ENCODE results near the gene HSPBP1. TPM values are rescaled to one million over a fixed set of nuclear protein-coding genes. Genes with fewer than 3 reads are reported as not detected.

The HSPBP1 gene
- polyA plus RNA-seq, 3 donors = 23.1 to 29.3 (median 25.7) TPM

DNA sequence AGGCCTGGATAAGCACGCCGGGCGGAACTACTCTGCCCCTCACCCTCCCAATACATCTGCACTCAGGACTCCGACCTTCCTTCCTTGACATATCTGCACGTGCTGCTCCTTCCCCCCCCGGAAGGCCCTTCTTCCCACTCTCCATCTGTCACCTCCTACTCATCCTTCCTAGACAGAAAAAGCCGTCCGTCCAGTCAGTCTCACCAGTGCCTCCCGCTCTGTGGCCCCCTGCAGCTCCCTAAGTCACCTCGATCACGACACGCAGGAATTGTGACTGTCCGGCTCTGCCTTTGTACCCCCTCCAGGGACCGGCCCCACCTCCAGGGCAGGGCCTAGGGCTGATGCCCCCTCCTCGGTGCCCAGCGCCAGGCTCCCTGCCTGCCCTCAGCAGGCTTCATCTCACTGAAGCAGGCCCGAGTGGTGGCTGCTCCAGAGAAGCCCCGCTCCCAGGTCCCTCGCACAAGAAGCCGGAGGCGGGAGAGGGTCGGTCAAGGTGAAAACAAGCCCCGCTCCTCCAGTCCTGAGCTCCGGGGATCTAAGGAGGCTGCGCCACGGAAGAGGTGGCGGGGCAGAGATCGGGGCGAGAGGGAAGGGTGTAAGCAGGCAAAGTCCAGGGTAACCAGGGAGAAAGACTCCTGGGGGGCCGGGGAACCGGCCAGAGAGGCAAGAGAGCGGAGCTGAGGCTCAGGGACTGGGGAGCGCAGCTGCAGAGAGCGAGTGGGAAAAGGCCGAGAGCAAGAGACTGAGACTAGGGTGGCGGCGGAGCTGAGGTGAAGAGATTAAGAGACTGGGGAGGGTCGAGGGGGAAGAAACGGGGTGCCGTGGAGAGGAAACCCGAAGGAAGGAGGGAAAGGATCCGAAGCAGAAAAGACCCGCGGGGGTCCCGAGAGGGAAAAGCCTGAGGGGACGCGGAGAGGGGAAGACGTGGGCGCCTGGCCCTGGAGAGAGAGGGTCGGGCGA, 22.2 kb downstream of the HSPBP1 start:
- no peak for DNase-seq (ENCODE audit: low read depth in 3 of 3, low spot score in 2 of 3)

DNA sequence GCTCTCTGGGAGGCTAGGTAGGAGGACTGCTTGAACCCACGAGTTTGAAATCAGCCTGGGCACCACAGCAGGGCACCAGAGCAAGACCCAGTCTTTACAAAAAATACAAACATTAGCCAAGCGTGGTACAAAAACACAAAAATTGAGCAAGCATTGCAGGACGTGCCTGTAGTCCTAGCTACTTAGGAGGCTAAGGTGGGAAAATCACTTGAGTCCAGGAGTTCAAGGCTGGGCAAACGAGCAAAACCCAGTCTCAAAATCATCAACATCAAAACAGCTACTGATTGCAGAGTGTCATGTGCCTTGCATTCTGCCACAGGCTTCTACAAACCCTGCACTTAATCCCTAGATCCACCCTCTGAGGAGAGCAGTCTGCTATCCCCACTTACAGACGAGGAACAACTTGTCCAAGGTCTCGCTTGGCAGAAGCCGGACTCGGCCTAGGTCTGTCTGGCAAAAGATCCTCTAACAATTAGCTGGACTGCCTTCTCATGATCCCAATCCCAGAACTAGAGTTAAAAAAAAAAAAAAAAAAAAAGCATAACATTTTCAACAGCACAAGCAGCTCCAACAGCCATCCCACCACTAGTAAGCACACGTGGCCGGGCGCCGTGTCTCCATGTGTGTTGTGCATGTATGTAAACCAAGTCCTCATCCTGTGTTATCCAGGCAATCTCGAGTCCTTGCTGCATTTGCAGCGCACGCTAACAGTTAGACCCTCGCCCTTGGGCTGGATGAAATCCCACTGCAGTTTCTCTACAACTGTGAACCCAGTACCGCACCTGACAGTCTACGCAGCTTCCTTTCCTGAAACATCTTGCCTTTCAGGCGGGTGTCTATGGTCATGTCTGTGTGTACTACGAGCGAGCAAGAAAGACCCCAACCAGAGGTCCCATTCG, 23.1 kb downstream of the HSPBP1 start:
- DNase-seq (ENCODE audit: low read depth in 3 of 3, low spot score in 2 of 3) = no peak

DNA sequence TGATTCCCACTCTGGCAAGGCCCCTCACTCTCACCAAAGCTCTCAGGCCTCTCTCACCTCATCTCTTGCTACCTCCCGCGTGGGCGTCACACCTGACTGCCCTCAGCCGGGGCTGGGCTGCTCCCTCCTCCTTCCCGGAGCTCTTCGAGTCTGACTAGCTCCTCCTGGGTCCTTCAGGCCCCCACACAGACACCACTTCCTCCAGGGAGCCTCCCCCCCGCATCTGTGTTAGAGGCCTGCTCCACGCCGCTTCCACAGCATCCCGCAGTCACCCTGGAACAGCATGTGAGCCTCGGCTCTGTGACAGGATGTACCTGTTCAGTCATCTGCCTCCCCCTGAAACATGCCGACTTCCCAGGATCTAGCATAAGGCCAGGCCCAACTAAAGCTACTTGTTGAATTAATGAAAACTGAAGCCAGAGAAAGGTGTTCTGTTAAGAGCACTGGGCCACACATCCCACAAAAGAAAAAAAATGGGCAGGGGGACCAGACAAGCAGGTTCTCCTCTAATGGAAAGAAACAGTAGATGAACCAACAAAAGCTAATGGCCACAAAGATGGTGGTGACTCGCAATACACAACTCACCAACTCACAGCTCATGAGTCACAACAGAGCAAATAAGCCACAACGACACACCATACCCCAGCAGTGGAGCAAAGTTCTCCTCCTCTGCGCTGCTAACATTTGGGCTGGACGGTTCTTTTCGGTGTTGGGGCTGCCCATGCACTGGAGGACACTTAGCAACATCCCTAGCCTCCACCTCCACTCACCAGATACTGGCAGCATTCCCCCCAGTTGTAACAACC, 24.1 kb downstream of the HSPBP1 start:
- no peak for DNase-seq (ENCODE audit: low read depth in 3 of 3, low spot score in 2 of 3)

GRCh38 chr19:55254625-55254977, 25.3 kb downstream of the HSPBP1 start:
- DNase-seq (ENCODE audit: low read depth in 3 of 3, low spot score in 2 of 3) = no peak

GRCh38 chr19:55253842-55254624, 25.9 kb downstream of the HSPBP1 start:
- no peak for DNase-seq (ENCODE audit: low read depth in 3 of 3, low spot score in 2 of 3)

DNA sequence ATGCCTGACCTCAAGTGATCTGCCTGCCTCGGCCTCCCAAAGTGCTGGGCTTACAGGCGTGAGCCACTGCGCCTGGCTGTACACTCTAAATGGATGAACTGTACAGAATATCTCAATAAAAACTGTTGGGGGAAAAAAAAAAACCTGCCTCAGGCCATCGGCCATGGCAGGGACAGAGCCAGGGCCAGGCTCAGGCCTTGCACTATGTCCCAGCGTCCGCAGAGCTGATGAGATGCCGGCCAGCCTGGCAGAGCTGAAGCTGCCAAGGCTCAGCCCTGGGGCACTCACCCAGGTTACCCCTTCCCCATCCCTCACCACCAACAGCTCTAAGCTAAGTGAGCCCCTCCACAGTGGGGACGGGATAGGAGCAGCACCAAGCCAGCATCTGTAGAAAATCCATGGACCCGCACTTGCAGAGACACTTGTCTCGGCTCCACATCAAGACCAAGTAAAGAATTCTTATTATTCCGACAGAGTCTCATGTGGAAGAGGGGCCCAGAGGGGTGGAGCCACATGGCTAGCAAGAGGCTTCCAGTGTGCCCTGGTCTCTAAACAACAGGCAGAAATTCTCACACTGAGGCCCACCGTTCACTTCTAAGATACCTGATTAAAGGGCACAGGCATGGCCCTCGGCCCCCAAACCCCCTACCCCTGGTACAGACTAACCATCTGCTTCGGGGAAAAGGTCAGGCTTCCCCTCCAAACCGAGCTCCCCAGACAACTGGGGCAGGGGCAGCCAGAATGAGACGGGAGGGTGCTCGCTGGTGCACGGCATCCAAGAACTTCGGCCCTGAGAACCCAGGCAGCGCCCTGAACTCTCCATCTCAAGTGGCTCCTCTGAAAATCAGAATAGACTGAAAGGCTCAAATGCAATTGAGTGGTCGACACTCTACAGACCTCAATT, 26.9 kb downstream of the HSPBP1 start:
- no peak for DNase-seq (ENCODE audit: low read depth in 3 of 3, low spot score in 2 of 3)

DNA sequence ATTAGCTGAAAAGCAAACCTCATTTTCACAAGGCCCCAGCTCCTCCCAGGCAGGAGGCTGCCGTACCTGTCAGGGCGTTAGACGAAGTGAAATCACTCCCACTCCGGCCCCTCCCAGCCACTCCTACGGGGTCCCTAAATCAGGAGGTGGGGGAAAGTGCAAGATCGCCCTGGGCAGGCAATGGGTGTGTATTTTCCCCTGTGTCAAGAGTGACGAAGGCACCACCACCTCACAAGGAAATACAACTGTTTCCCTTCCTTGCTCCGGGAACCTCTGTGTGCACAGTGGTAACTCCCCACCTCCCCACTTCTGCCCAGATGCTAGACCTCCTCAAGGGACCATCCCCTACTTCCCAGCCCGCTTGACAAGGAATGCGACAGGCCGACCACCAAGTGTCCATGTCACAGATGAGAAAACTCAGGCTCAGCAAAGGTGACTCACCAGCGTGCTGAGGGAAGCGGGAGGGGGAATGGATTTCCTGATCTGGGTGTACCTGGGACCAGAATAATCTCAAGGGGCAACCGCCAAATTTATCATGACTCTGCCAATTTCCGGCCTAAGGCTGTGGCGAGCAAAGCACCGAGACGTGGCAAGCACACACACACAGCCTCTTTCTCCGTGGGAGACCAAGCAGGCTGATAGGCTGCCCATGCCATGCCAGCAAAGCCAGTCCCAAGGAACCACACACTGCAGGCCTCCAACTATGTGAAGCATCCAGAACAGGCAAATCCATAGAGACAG, 28.4 kb downstream of the HSPBP1 start:
- no peak for DNase-seq (ENCODE audit: low read depth in 3 of 3, low spot score in 2 of 3)

GRCh38 chr19:55250262-55251036, 29.5 kb downstream of the HSPBP1 start:
- DNase-seq (ENCODE audit: low read depth in 3 of 3, low spot score in 2 of 3) = no peak

DNA sequence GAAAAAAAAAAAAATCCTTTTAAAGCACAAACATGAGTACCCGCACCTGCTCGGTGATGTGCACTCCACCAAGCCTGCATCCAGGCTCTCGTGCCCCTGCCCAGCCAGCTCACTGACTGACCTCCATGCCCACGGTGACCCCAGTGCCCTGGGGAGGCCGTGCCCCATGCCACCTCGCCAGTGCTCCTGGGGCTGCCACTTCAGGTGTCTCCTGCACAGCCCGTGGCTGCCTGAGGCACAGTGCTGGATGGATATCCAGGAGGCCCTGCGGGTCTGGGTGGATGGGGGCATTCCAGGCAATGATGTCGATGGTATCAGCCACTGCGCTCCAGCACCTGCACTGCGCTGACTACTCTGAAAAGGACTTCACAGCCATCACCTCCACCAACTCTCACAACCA, 30.1 kb downstream of the HSPBP1 start:
- no peak for DNase-seq (ENCODE audit: low read depth in 3 of 3, low spot score in 2 of 3)

GRCh38 chr19:55248704-55249103, 31.2 kb downstream of the HSPBP1 start:
- DNase-seq (ENCODE audit: low read depth in 3 of 3, low spot score in 2 of 3) = no peak

GRCh38 chr19:55248166-55248675, 31.7 kb downstream of the HSPBP1 start:
- DNase-seq (ENCODE audit: low read depth in 3 of 3, low spot score in 2 of 3) = no peak

- no peak for DNase-seq (ENCODE audit: low read depth in 3 of 3, low spot score in 2 of 3)
These were observed 32.2 kb downstream of the HSPBP1 start for GRCh38 chr19:55247621-55248099.

DNA sequence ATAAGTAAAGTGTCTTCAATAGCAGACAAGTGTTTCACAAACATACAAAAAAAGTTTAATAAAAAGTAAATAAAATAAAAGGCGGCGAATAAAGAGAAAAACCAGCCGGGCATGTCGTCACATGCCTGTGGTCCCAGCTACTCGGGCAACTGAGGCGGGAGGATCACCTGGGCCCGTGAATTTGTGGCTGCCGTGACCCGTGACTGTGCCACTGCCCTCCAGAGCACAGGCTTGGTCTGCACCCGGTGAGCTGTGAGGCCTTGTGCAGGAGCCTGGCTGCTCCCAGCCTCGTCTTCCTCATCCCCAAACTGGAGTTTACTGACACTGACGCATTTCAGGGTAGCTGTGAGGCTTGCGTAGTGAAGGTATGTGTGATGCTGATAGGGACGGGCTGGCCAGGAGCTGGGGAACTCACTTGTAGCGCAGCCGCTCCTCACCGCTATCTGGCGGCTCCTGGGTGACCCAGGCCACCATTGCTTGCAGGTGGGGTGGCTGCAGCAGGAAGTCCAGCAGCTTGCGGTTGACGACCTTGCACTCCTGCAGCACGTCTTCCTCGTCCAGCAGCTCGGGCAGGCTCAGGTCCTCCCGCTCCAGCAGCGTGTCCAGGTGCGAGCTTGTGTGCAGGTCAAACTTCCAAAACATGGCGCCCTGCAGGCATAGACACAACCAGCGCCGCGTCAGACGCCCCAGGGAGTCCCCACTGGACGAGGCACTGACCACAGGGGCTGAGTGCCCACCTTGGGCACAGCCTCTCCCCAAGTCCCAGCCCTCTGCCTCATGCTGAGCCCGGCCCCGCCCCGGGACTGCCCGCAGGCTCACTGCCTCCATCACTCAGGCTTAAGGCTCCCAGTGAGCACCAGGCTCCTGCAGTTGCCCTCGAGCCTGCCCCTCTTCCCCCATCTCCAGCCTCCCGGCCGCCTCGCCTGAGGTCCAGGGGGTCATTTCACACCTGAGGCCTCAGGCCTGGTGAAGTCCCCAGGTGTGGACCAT, 33.2 kb downstream of the HSPBP1 start:
- DNase-seq (ENCODE audit: low read depth in 3 of 3, low spot score in 2 of 3) = no peak

- DNase-seq (ENCODE audit: low read depth in 3 of 3, low spot score in 2 of 3) = no peak
These were observed 34.5 kb downstream of the HSPBP1 start for GRCh38 chr19:55245236-55245904.

DNA sequence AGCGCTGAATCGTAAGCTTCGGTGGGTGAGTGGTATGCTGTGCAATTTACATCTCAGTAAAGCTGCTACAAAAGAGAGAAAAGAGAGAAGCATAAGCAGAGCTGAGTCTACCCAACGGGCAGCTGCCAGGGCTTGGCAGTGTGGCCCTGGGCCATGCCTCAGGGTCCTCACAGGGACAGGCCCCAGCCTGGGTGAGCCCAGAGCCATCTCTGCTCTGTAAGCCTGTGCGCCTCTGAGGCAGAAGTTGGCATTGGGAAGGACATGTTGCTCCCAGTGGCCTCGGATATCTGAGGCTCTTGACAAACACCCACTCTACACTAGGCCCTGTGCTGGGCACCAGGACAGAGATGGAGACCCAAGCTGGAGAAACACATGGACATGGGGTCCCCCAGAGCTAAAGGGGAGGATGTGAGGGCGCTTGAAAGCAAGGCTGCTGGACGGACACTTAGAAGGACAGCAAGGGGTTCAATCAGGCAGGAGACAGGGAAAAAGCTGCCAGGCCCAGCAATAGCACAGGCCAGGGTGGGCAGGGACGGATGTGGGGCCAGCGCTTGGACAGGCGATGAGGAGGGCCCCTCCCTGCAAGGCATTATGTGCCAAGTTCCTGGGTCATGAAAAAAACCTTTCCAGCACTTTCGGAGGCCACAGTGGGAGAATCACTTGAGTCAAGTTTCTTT, 35.8 kb downstream of the HSPBP1 start:
- no peak for DNase-seq (ENCODE audit: low read depth in 3 of 3, low spot score in 2 of 3)
